HG02610 (cell line): Measurements from ENCODE around the gene MOB3A.
"Not testable (repeated sequence)": the region's sequence is repeated elsewhere in the genome, so short reads cannot be mapped to it uniquely, and the experiment has no call there.

Experiments
- ATAC-seq: cut with Tn5 transposase; IDR thresholded peaks from one replicate; pipeline ENCODE4 v1.9.1; 2021; ENCODE audit warnings: mild to moderate bottlenecking, moderate library complexity; ENCODE audit not compliant: unreplicated experiment

Gene MOB3A

GRCh38 chr19:2109046-2109864, 13.1 kb upstream of the MOB3A start:
- no peak for ATAC-seq

GRCh38 chr19:2108251-2109016, 12.3 kb upstream of the MOB3A start:
- no peak for ATAC-seq

GRCh38 chr19:2103045-2103707, 7.0 kb upstream of the MOB3A start:
- ATAC-seq, result no peak

- no peak for ATAC-seq
Observed at GRCh38 chr19:2101417-2102335, 5.5 kb upstream of the MOB3A start.

GRCh38 chr19:2100719-2101061, 4.6 kb upstream of the MOB3A start:
- no peak for ATAC-seq

- no peak for ATAC-seq
Observed at GRCh38 chr19:2099937-2100718, 4.0 kb upstream of the MOB3A start.

- ATAC-seq, result no peak
Observed at GRCh38 chr19:2099054-2099501, 3.0 kb upstream of the MOB3A start.

- ATAC-seq, result no peak
Observed at GRCh38 chr19:2097886-2098327, 1.8 kb upstream of the MOB3A start.

- no peak for ATAC-seq
Observed at GRCh38 chr19:2097203-2097885, 1.2 kb upstream of the MOB3A start.

GRCh38 chr19:2096480-2097202, 515 bp upstream of the MOB3A start, which contains the start of gene IZUMO4:
Gene IZUMO4 (plus strand): TSS chr19:2096915. CDS start chr19:2096946, 31 bp downstream.
- ATAC-seq, result peak; percentile 59

GRCh38 chr19:2091926-2092525, 4.1 kb downstream of the MOB3A start:
- not testable (repeated sequence) for ATAC-seq

- ATAC-seq, result no peak
Observed at GRCh38 chr19:2089727-2090053, 6.4 kb downstream of the MOB3A start.

GRCh38 chr19:2089001-2089711, 7.0 kb downstream of the MOB3A start:
- ATAC-seq, result no peak

- ATAC-seq, result no peak
Observed at GRCh38 chr19:2087621-2088100, 8.5 kb downstream of the MOB3A start.

- not testable (repeated sequence) for ATAC-seq
Observed at GRCh38 chr19:2086695-2087620, 9.2 kb downstream of the MOB3A start.

GRCh38 chr19:2084993-2085720, 11.0 kb downstream of the MOB3A start:
- ATAC-seq, result peak; percentile 36
